GM19035 (cell line): Measurements from ENCODE around the gene CENPN.

Experiments used
- ATAC-seq: cut with Tn5 transposase; IDR thresholded peaks from one replicate; pipeline ENCODE4 v1.9.1; 2021; ENCODE audit not compliant: unreplicated experiment

CENPN gene, protein sequence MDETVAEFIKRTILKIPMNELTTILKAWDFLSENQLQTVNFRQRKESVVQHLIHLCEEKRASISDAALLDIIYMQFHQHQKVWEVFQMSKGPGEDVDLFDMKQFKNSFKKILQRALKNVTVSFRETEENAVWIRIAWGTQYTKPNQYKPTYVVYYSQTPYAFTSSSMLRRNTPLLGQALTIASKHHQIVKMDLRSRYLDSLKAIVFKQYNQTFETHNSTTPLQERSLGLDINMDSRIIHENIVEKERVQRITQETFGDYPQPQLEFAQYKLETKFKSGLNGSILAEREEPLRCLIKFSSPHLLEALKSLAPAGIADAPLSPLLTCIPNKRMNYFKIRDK

DNA sequence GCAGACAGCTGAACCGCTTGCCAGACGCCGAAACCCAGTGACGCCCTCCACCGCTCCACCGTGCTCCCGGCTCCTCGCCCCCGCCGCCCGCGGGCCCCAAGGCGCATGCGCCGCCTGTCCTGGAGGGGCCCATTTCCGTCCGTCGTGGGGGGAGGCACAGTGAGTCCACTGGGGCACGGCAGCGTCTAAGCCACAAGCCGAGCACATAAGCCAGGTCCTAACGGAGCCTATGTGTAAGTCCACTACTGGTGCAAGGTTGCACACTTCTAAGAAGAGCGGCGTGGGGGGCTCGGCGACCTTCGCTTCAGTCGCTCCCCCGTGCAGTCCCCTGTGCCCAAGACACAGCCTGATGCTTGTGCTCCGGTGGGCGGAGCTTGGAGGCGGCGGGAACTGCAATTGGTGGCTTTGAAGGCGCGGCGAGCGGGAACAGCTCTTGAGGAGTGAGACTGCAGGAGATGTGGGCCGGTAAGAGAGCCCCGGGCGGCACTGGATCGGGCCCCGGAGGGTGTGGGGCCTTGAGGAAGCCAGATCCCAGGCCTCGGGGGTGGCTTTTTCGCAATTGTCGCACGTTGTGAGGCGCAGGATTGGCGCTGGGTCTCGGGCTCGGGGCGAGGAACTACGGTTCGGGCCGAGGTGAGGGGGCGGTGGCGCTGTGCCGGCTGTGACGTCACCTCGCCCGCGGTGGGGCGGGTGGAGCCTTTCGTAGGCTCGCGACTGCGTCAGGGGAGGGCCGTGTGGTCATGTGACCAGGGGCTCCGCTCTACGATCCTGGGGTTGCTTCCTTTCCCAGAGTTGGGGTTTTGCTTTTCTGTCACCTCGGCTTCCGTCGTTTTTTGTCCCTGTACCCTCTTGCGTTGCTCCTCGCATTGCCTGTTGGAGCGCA lies at the start of gene CENPN, which contains the start of gene CMC2:
Gene CENPN (plus strand): TSS at position 402 of the 883 bp plus-strand sequence. CDS start 4,726 bp downstream, outside the sequence.
Gene CMC2 (minus strand): TSS at position 73 of the 883 bp plus-strand sequence. CDS start 9,491 bp downstream, outside the sequence.
- peak; percentile 84 for ATAC-seq

DNA sequence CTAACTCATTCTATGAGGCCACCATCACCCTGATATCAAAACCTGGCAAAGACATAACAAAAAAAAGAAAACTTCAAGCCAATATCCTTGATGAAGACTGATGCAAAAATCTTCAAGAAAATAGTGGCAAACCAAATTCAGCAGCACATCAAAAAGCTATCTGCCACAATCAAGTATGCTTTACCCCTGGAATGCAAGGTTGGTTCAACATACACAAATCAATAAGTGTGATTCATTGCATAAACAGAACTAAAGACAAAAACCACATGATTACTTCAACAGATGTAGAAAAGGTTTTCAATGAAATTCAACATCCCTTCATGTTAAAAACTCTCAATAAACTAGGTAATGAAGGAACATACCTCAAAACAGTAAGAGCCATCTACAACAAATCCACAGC lies 48.7 kb upstream of the CENPN start:
- no peak for ATAC-seq

DNA sequence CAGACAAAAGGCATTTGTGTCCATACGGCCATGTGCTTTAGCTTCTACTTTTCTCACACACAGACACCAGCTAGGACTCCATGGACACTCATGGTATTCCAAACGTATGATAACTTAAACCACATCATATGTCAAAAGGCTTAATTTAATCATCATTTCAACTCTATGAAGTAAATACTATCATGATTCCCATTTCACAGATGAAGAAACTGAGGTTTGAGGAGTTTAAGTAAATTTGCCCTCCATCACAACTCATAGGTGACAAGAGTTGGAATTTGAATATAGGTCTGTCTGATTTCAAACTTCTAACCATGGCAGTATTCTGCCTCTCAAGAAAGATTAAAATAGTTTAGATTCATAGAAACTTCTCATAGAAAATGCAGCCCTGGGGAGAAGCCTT lies 44.1 kb upstream of the CENPN start:
- ATAC-seq = no peak

DNA sequence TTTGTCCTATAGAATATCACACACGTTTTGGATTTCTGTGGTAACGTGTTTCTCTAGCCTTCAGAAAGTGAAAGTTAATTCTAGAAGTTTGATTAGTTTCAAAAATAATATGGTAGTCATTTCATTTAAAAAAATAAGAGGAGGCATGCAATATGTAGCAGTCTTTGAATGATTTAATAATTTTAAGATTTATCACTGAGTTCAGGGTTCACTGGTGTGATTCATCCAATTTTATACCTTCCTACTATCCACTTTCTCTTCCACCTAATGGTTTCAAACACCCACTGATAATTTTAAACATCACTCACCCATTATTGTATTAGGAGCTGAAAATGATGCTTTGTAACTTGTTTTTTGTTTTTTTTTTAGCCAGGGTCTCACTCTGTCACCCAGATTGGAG lies 42.7 kb upstream of the CENPN start:
- no peak for ATAC-seq

DNA sequence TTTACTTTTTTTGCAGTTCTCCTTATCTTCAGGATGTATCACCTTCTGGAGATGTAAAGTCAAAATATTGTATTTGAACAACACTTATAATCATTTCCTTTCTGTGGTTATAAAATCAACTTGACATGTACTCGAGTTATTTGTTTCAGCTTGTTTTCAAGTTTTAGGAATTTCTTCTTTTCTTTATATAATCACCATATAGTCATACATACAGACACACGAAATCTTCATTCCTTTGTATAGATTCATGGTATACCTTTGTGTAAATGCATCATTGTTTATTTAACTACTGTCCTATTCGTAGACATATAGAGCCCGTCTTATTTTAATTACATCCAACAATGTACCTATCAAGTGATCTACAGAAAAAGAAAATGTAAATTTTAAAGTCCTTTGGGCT lies 40.4 kb upstream of the CENPN start:
- ATAC-seq = no peak

DNA sequence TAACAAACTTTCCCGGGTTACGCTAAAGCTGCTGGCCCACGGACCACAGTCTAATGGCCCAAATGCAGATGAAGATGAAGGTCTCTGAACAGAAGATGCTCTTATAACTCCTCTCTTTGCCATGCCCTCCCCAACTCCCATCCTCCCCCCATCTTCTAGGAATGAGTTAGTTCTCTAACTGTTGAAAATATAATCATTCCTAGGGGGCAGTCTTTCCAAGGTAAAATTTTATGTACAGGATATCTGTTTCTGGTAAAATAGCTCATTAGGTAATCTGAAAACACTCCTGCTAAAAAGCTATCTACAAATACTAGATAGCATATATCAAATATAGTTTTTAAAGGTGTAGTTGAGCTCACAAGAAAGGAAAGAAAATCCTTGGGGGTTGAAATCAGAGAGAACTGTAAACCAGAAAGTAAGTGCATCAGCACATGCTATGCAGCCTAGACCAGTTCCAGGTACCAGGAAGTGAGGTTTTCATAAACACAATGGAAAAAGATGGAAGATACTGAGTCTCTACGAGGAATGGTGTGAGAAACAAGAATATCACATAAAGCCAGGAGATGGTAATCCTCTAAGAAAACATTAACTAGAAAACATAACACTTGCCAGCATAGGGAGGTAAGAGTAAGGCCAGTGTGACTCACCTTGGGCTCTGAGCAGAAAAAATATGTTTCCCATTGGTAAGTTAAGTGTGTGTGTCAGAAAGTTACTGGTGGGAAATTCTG lies 38.5 kb upstream of the CENPN start:
- no peak for ATAC-seq

DNA sequence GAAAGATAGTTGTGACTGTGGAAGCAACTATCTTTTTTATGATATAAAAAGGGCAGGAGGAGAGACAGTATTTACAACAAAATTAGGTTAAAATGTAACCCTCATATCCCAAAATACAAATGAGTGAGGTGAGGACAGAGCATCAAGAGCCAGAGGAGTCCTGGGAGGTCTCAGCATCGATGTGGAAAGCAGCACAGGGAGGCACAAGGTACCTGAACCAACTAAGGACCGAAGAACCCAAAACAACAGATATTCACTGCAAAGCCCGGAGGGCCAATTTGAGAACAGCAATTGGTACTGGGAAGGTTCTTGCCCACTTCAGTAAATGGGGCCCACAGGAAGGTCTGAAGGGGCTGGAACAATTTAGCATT lies 37.9 kb upstream of the CENPN start:
- no peak for ATAC-seq

DNA sequence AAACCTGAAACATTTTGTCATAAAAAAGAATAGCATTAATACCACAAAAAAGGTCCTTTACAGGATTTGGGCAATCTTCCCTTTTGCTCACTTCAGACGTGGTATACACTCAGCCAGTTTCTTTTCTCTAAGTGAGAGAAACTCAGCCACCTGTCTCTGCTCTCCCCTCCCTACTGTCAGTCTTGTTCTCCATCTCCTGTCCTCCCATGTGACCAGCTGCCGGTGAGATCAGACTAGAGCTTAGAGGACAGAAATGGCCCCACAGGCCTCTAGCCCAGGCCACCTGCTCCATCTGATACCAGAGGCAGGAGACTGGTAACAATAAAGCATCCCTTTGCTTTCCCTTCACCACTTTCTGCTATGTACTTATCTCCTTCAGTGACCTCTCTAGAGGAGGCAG lies 35.2 kb upstream of the CENPN start:
- ATAC-seq = no peak

DNA sequence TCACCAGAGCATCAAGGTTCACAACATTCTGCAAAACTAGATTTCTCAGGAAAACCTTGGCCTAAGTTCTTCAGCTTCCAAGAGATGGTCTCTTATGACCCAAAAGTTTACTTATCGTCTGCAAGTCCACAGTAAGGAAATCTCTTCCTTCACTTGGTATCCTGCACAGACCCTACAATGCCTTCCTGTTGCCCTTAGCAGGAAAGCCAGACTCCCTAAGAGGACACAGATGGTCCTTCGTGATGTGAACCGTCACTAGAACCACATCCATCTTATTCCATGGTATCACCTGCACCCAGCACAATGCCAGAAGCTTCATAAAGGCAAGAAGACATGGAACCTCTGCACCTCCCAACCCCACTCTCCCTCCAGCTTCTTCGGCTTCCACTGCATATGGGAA lies 34.4 kb upstream of the CENPN start:
- ATAC-seq = no peak

DNA sequence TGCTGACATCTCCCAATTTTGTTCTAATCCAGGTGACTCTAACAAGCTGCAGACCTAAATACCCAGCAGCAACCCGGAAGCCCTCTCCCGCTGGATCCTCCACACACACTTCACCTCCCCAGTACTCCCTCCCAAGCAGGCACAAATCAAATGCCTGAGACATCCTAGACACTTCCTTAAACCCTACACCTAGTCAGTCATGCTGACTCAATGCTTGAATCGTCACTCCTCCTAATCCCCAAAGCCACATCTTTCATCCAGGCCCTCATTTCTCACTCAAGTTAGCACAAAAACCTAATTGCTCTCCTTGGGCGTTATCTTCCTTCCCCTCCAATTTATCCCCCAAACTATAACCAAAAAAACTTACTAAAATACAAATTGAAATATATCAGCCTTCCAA lies 33.0 kb upstream of the CENPN start:
- no peak for ATAC-seq

DNA sequence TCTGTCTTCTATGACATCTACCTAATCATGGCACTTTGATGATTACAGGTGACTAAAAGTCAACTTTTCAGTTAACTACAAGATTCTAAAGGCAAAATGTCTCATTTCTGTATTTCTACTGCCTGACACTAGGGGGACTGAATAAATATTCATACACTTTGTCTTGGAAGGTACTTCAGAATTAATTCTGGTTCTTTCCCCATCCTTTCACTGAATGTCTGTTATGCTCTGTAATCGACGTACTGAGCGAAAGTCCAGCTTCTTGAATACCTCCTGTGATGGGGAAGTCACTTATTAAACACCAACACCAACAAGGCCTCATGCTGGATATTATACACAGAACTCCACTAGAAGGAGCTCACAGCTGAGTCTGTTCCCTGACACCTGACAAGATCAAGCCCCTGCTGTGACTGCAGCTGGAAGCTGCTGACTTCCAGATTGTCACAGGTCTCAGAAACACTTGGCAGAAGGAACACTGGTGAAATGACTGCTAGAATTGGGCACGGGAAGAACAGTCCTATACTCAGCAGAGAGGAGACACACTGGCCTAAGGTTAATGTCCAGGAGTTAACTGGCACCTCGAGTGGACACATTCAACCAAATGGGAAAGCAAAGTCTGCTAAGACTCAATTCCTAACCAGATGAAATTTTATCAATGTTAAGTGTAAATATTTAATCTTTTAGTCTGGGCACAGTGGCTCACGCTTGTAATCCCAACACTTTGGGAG lies 32.2 kb upstream of the CENPN start:
- no peak for ATAC-seq

DNA sequence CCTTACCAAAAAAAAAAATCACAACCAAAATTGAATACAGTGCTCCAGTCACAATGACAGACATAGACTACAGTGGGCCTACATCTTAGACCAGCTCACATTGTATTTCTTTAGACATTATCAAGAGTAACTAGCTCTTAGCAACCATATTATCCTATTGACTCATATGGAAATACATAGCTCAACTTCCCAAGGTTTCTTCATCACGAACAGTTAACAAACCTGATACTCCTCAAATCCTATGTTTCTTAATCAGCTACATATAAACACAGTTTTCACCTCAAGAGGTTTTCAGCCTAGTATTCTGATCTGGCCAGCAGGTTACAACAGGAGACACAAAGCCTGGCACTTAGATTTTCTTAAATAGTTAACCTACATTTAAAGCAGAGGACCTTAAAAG lies 30.1 kb upstream of the CENPN start:
- no peak for ATAC-seq

DNA sequence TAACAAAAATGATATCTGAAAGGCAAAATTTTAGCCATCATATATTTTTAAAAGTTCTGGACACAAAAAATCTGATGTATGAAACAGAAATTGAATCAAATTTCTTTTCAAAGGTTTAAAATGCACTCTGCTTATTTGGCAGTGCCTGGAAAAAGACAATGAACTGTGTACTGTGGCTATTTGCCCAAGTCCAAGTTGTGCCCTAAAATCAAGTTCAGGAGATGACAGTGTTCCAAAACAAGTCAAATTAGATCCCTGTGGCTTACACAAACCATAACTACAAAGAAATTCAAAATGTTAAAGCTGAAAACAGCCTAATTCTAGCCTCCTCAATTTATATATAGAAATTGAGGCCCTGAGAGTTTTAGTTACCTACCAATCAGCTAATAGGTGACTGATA lies 25.9 kb upstream of the CENPN start:
- no peak for ATAC-seq

DNA sequence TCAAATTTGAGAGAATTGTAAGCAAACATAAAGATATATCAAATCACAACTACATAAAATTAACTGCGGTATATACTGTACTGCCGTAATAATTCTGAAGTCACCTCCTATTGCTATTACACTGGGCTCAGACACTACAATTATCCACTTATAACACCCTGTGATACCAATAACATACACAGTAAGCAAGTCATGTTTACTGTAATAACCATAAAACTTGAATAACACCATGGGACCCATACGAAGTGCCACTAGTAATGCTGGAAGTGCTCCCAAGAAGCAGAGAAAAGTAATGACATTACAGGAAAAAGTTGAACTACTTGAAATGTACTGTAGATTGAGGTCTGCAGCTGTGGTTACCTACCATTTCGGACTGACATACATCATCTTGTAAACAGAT lies 24.4 kb upstream of the CENPN start:
- ATAC-seq = no peak

DNA sequence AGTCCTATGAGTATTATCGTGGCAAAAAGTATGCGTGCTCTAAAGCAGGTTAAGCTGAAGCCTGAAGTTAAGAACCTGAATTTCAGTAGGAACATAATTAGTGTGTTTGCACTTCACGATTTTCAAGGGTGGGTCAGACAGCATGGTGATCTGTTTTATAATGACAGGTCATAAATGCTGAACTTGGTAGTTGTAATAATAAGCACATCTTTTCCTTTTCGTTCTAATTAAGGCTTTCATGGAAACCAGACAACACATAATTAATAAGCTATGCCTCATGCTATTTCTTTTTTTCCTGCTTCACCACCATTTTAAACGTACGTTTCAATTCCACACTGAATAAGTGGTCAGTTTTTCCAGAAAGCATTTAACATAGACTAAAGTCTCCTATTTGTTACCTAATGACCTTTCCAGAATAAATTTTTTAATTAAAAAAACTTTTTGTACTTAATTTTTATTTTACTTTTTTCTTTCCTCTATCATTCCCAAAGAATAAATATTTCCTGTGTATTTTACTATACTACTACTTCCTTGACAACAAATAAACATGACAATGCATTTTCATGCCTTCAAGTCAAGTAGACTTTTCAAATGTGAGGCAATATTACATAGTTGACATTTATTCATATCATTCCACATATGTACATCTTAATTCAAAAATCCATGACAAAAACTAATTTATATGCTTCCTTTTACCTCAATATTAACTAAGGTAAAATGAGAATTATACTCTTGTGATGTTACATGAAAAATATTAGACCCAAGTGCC lies 22.7 kb upstream of the CENPN start:
- no peak for ATAC-seq

DNA sequence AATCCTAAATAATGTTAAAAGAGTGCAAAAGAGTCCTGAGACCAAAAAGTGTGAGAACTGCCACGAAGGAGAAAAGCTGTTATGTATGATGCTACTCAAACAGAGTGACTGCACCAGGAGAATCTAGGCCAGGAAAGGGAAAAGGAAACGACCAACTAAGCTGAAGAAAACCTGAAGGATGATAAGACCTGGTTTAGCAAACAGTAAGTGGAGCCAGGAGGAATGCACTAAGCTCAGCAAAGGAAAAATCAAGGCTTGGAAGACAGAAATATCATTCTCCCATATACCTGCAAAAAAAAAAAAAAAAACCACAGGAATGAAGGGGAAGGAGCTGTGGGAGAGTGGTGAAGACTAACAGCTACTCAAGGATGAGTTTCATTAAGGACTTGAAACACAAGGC lies 21.4 kb upstream of the CENPN start:
- ATAC-seq = no peak

DNA sequence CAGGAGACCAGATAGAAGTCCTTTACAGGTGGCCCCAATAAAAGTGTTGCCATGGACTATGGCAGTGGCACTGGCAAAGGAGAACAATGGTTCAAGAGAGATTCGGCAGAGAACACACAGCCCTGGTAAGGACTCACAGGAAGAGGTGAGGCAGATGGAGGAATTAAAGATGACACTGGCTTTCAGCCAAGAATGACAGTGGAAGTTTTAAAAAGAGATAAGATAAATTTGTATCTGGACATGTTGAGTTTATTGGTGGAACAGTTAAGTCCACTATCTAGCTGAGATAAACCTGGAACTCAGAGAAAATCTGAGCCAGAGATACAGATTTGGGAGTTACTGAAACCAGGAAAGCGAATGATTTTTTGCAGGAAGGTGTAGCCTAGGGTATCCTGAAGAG lies 20.5 kb upstream of the CENPN start:
- no peak for ATAC-seq

DNA sequence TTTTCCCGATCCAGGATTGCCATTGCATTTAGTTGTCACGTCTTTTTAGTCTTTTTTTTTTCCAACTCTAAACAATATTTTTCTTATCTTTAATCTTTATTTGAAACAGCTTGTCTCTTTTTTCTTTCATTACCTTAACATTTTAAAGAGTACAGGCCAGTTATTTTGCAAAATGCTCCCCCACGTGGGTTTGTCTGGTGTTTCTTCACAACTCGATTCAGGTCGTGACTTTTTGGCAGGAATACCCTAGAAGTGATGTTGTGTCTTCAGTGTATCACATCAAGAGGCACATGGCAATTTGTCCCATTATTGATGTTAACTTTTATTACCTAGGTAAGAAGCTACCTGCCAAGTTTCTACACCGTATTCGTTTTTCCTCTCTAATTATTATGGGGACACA lies 18.3 kb upstream of the CENPN start:
- no peak for ATAC-seq

DNA sequence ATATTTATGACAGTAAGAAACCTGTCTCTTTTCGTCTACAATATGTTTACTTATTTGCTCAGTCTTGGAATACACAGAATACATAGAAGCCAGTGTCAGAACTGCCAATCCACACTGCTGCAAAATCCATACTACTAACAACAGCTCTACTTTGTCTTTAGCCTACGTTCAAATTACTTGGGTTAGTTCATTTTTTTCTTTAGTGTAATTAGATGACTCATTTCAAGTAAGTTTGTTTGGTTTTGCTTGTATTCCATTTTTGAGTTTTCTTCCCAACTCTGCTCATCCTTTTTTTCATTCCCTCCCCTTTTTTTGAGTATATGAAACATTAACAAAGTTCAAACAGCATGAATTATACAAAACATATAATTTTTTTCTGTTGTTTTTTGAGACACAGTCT lies 17.2 kb upstream of the CENPN start:
- ATAC-seq = no peak

DNA sequence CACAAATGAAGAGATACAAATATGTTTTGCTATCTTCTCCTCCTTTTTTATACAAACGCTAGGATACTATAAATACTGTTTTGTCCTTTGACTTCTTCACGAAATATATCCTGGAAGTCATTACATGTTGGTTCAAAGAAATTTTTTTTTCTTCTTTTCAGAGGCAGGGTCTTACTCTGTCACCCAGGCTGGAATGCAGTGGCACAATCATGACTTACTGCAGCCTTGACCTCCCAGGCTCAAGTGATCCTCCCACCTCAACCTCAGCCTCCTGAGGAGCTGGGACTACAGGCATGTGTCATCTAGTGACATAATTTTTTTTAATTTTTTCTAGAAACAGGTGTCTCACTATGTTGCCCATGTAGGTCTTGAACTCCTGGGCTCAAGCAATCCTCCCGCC lies 16.4 kb upstream of the CENPN start:
- no peak for ATAC-seq
